Ovary (tissue), 3 donors: ENCODE results near the gene TMEM114.

Experiments
- EP300 ChIP-seq: sonication (generic); formaldehyde crosslinking; IDR thresholded peaks from one replicate; pipeline ENCODE4 v1.6.1; 2017; ENCODE audit warnings: antibody characterized with exemption
- POLR2A ChIP-seq: fragments of 450-650 bp; IDR thresholded peaks from one replicate; pipeline ENCODE4 v1.6.1; 2017; ENCODE audit warnings: antibody characterized with exemption, mild to moderate bottlenecking, moderate library complexity
- TF ChIP-seq, protein P1 (sequence below), 3 donors: fragments of 450-650 bp in 2 of 3; fragments of 200-600 bp in 1 of 3; IDR thresholded peaks; one replicate each; pipeline versions ENCODE4 v1.5.1 to v1.8.0; 2016 to 2022; ENCODE audit warnings: antibody characterized with exemption in 3 of 3, mild to moderate bottlenecking in 1 of 3
- donor health status: DM: no; HTN: no; CAD: no.

GRCh38 chr16:8554881-8555280, 35.4 kb downstream of the TMEM114 start:
- TF ChIP-seq EP300, result no peak
- no peak for TF ChIP-seq POLR2A
- TF ChIP-seq, protein P1, sequence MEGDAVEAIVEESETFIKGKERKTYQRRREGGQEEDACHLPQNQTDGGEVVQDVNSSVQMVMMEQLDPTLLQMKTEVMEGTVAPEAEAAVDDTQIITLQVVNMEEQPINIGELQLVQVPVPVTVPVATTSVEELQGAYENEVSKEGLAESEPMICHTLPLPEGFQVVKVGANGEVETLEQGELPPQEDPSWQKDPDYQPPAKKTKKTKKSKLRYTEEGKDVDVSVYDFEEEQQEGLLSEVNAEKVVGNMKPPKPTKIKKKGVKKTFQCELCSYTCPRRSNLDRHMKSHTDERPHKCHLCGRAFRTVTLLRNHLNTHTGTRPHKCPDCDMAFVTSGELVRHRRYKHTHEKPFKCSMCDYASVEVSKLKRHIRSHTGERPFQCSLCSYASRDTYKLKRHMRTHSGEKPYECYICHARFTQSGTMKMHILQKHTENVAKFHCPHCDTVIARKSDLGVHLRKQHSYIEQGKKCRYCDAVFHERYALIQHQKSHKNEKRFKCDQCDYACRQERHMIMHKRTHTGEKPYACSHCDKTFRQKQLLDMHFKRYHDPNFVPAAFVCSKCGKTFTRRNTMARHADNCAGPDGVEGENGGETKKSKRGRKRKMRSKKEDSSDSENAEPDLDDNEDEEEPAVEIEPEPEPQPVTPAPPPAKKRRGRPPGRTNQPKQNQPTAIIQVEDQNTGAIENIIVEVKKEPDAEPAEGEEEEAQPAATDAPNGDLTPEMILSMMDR (IDR thresholded peaks at IDR 0.05), result no peak
